Neural cell (in vitro differentiated cells): Measurements from ENCODE around the gene RAD51B. TPM values are rescaled to one million over a fixed set of nuclear protein-coding genes. Genes with fewer than 3 reads are reported as not detected.

Source experiments
- H2AFZ ChIP-seq: fragments of 200-600, 300-800 bp; sonication (generic), shearing (Covaris generic); 2 replicates; pipeline ENCODE4 v1.6.0; 2014; ENCODE audit warnings: low read depth, mild to moderate bottlenecking, antibody characterized with exemption, low read length, moderate library complexity
- H3F3A ChIP-seq: fragments of 200-600 bp; shearing (Covaris generic); 2 replicates; pipeline ENCODE4 v1.6.1; 2016; ENCODE audit warnings: mild to moderate bottlenecking, moderate library complexity, mixed read lengths, antibody characterized with exemption, low read length; ENCODE audit not compliant: insufficient read depth, poor library complexity, severe bottlenecking
- H3K27ac ChIP-seq: fragments of 200-600, 300-800 bp; sonication (generic), shearing (Covaris generic); 2 replicates; pipeline ENCODE4 v1.5.1; 2014; ENCODE audit warnings: mild to moderate bottlenecking, low read length, moderate library complexity
- H3K27me3 ChIP-seq: fragments of 300-800, 200-600 bp; sonication (generic), shearing (Covaris generic); 2 replicates; pipeline ENCODE4 v1.6.0; 2014; ENCODE audit warnings: mild to moderate bottlenecking, low read depth, low read length, moderate library complexity; ENCODE audit not compliant: insufficient read depth
- H3K36me3 ChIP-seq: fragments of 300-800, 200-600 bp; sonication (generic), shearing (Covaris generic); 2 replicates; pipeline ENCODE4 v1.5.1; 2014; ENCODE audit warnings: mild to moderate bottlenecking, antibody characterized with exemption, low read length, moderate library complexity; ENCODE audit not compliant: insufficient read depth
- H3K4me2 ChIP-seq: fragments of 300-800, 200-600 bp; sonication (generic), shearing (Covaris generic); 2 replicates; pipeline ENCODE4 v1.6.0; 2014; ENCODE audit warnings: mild to moderate bottlenecking, low read length
- H3K4me3 ChIP-seq: fragments of 300-800, 200-600 bp; sonication (generic), shearing (Covaris generic); 2 replicates; pipeline ENCODE4 v1.5.1; 2014; ENCODE audit warnings: mild to moderate bottlenecking, low read length, moderate library complexity
- H3K79me2 ChIP-seq: fragments of 200-600 bp; shearing (Covaris generic); replicated peaks from 2 replicates; pipeline ENCODE4 v1.6.0; 2014; ENCODE audit warnings: mild to moderate bottlenecking, low read length, moderate library complexity; ENCODE audit not compliant: insufficient read depth
- H3K9ac ChIP-seq: fragments of 300-800, 200-600 bp; sonication (generic), shearing (Covaris generic); 2 replicates; pipeline ENCODE4 v1.6.1; 2016; ENCODE audit warnings: mild to moderate bottlenecking, low read length, mixed read lengths
- H3K9me2 ChIP-seq: fragments of 200-600 bp; shearing (Covaris generic); 2 replicates; pipeline ENCODE4 v1.6.1; 2016; ENCODE audit warnings: mild to moderate bottlenecking, low read length, mixed read lengths; ENCODE audit not compliant: insufficient read depth
- H3K9me3 ChIP-seq: fragments of 200-600, 300-800 bp; sonication (generic), shearing (Covaris generic); 2 replicates; pipeline ENCODE4 v1.6.1; 2016; ENCODE audit warnings: mild to moderate bottlenecking, mixed run types, low read length, moderate library complexity, mixed read lengths
- H4K20me1 ChIP-seq: fragments of 200-600 bp; shearing (Covaris generic); 2 replicates; pipeline ENCODE4 v1.6.1; 2016; ENCODE audit warnings: mild to moderate bottlenecking, mixed run types; ENCODE audit not compliant: insufficient read depth
- CTCF ChIP-seq: fragments of 450-650 bp; IDR thresholded peaks from 2 replicates; pipeline ENCODE4 v1.5.1; 2014; ENCODE audit warnings: antibody characterized with exemption, mild to moderate bottlenecking, moderate library complexity; ENCODE audit not compliant: poor library complexity, severe bottlenecking
- EP300 ChIP-seq: fragments of 450-650 bp; conservative IDR thresholded peaks from 2 replicates; pipeline ENCODE4 v1.6.1; 2014; ENCODE audit warnings: antibody characterized with exemption, mild to moderate bottlenecking, moderate library complexity; ENCODE audit not compliant: poor library complexity, severe bottlenecking
- EZH2 ChIP-seq: fragments of 200-600, 300-800 bp; shearing (Covaris generic), sonication (generic); IDR thresholded peaks from 2 replicates; pipeline ENCODE4 v1.6.1; 2014; ENCODE audit warnings: antibody characterized with exemption, low read length, borderline replicate concordance, mild to moderate bottlenecking; ENCODE audit not compliant: insufficient read depth, poor library complexity, severe bottlenecking
- MXI1 ChIP-seq: fragments of 450-650 bp; conservative IDR thresholded peaks from 2 replicates; pipeline ENCODE4 v1.6.1; 2014; ENCODE audit warnings: antibody characterized with exemption, mild to moderate bottlenecking; ENCODE audit not compliant: poor library complexity, severe bottlenecking
- POLR2AphosphoS5 ChIP-seq: IDR thresholded peaks from 2 replicates; pipeline ENCODE4 v1.6.1; 2012
- RAD21 ChIP-seq: fragments of 450-650 bp; conservative IDR thresholded peaks from 2 replicates; pipeline ENCODE4 v1.6.1; 2014; ENCODE audit warnings: antibody characterized with exemption, mild to moderate bottlenecking, moderate library complexity
- REST ChIP-seq: IDR thresholded peaks from 2 replicates; pipeline ENCODE4 v1.6.1; 2012; ENCODE audit warnings: borderline replicate concordance
- SMC3 ChIP-seq: fragments of 450-650 bp; conservative IDR thresholded peaks from 2 replicates; pipeline ENCODE4 v1.6.1; 2014; ENCODE audit warnings: antibody characterized with exemption, mild to moderate bottlenecking, moderate library complexity; ENCODE audit not compliant: poor library complexity
- TAF1 ChIP-seq: IDR thresholded peaks from 2 replicates; pipeline ENCODE4 v1.6.1; 2012; ENCODE audit warnings: low read depth
- polyA plus RNA-seq: library from polyadenylated mRNA; depleted of rRNA; stranded (reverse); fragments of >200 nt; gene quantifications from 2 replicates; pipeline ENCODE4 v1.2.3, GENCODE V29; 2014

RAD51B gene
- polyA plus RNA-seq, 1 donor from 2014 or later = 3.1 TPM

- Histone ChIP-seq H4K20me1 (no peaks in the 10 kb centered on the region), H3F3A (no peaks in the 10 kb centered on the region), H3K27me3 (no peaks in the 10 kb centered on the region), H3K27ac (no peak overlapping the region), H3K4me3 (no peak overlapping the region), H3K4me2 (no peak overlapping the region), H3K36me3 (no peaks in the 10 kb centered on the region), H3K9ac (no peak overlapping the region), H3K9me2 (no peaks in the 10 kb centered on the region), H3K79me2 (no peaks in the 10 kb centered on the region), H3K9me3 (no peaks in the 10 kb centered on the region), H2AFZ (no peak overlapping the region)
- TF ChIP-seq SMC3 = no peak
- no peak for TF ChIP-seq EP300
- TF ChIP-seq MXI1 = no peak
- TF ChIP-seq REST = no peak
- no peak for TF ChIP-seq EZH2
- TF ChIP-seq CTCF = no peak
- TF ChIP-seq TAF1 = no peak
- TF ChIP-seq RAD21 = no peak
- TF ChIP-seq POLR2AphosphoS5 = no peak
Observed at GRCh38 chr14:68668028-68668427, 848.4 kb downstream of the RAD51B start.

- Histone ChIP-seq H3K4me2 (no peak overlapping the region), H3K27ac (no peak overlapping the region), H3K9me2 (no peaks in the 10 kb centered on the region), H2AFZ (no peak overlapping the region), H4K20me1 (no peaks in the 10 kb centered on the region), H3F3A (no peaks in the 10 kb centered on the region), H3K36me3 (no peaks in the 10 kb centered on the region), H3K79me2 (no peaks in the 10 kb centered on the region), H3K4me3 (no peak overlapping the region), H3K27me3 (no peaks in the 10 kb centered on the region), H3K9ac (no peak overlapping the region), H3K9me3 (no peaks in the 10 kb centered on the region)
- TF ChIP-seq EP300 = no peak
- TF ChIP-seq RAD21 = no peak
- no peak for TF ChIP-seq POLR2AphosphoS5
- no peak for TF ChIP-seq SMC3
- TF ChIP-seq EZH2 = no peak
- TF ChIP-seq TAF1 = no peak
- no peak for TF ChIP-seq CTCF
- TF ChIP-seq REST = no peak
- TF ChIP-seq MXI1 = no peak
Observed at GRCh38 chr14:68668531-68668930, 849.0 kb downstream of the RAD51B start.
